ENCODE results near the gene EFCAB9.
"Not testable (repeated sequence)": the region's sequence is repeated elsewhere in the genome, so short reads cannot be mapped to it uniquely, and the experiment has no call there.

EFCAB9 gene

GRCh38 chr5:172205984-172206383 lies 12.0 kb downstream of the EFCAB9 start:
- not testable (repeated sequence) for H3K56ac ChIP-seq (ENCODE audit: low read length); H3K36me3 ChIP-seq (ENCODE audit: control insufficient read depth, insufficient read depth, low read length); H3K4me2 ChIP-seq (ENCODE audit: low read length); H3K79me2 ChIP-seq (ENCODE audit: control insufficient read depth, insufficient read depth, low read length); H3K9ac ChIP-seq (ENCODE audit: low read length); H3K4ac ChIP-seq (ENCODE audit: low read depth, low read length); H3K4me1 ChIP-seq (ENCODE audit: control insufficient read depth, low read depth, low read length); H3K27ac ChIP-seq (ENCODE audit: low read depth, low read length); H4K5ac ChIP-seq (ENCODE audit: low read length); H4K8ac ChIP-seq (ENCODE audit: low read depth, low read length); H3K23ac ChIP-seq (ENCODE audit: low read length); H2BK5ac ChIP-seq (ENCODE audit: low read length); H2BK120ac ChIP-seq (ENCODE audit: low read depth, low read length); H3K18ac ChIP-seq (ENCODE audit: low read length); H3K4me3 ChIP-seq (ENCODE audit: low read length); H3K79me1 ChIP-seq (ENCODE audit: low read length); DNase-seq; H2BK15ac ChIP-seq (replicated peaks; ENCODE audit: low read depth); H2AK5ac ChIP-seq (ENCODE audit: low read length); H3K27me3 ChIP-seq (ENCODE audit: insufficient read depth, low read length, poor library complexity)
- WGBS (ENCODE audit: extremely low coverage, insufficient coverage, low lambda C conversion rate) = no CpG with 5 or more reads among the region's 11 CpGs

- Histone ChIP-seq H3K9ac (ENCODE audit: low read length) (no peak overlapping the region), H3K4ac (ENCODE audit: low read depth, low read length) (no peak overlapping the region), H4K8ac (ENCODE audit: low read depth, low read length) (no peak overlapping the region), H3K27ac (ENCODE audit: low read depth, low read length) (no peak overlapping the region), H3K18ac (ENCODE audit: low read length) (no peak overlapping the region), H2BK15ac (replicated peaks; ENCODE audit: low read depth) (no peak overlapping the region), H3K36me3 (ENCODE audit: control insufficient read depth, insufficient read depth, low read length) (peaks cover 4% of the 10 kb centered on the region), H3K27me3 (ENCODE audit: insufficient read depth, low read length, poor library complexity) (no peaks in the 10 kb centered on the region), H2AK5ac (ENCODE audit: low read length) (no peak overlapping the region), H3K56ac (ENCODE audit: low read length) (no peak overlapping the region), H3K79me1 (ENCODE audit: low read length) (peaks cover 1% of the 10 kb centered on the region), H3K4me3 (ENCODE audit: low read length) (no peak overlapping the region), H3K79me2 (ENCODE audit: control insufficient read depth, insufficient read depth, low read length) (no peaks in the 10 kb centered on the region), H3K4me1 (ENCODE audit: control insufficient read depth, low read depth, low read length) (no peaks in the 10 kb centered on the region), H3K23ac (ENCODE audit: low read length) (no peak overlapping the region), H3K4me2 (ENCODE audit: low read length) (no peak overlapping the region), H2BK120ac (ENCODE audit: low read depth, low read length) (no peak overlapping the region), H2BK5ac (ENCODE audit: low read length) (no peak overlapping the region), H4K5ac (ENCODE audit: low read length) (no peak overlapping the region)
- WGBS (ENCODE audit: extremely low coverage, insufficient coverage, low lambda C conversion rate) = no CpG with 5 or more reads among the region's 3 CpGs
- DNase-seq = no peak
These were observed 13.5 kb downstream of the EFCAB9 start for GRCh38 chr5:172207511-172207910.

- Histone ChIP-seq H3K4me2 (ENCODE audit: low read length) (no peak overlapping the region), H3K23ac (ENCODE audit: low read length) (no peak overlapping the region), H3K27me3 (ENCODE audit: insufficient read depth, low read length, poor library complexity) (no peaks in the 10 kb centered on the region), H3K36me3 (ENCODE audit: control insufficient read depth, insufficient read depth, low read length) (peaks cover 4% of the 10 kb centered on the region), H3K79me1 (ENCODE audit: low read length) (peaks cover 1% of the 10 kb centered on the region), H3K27ac (ENCODE audit: low read depth, low read length) (no peak overlapping the region), H2BK15ac (replicated peaks; ENCODE audit: low read depth) (no peak overlapping the region), H3K4ac (ENCODE audit: low read depth, low read length) (no peak overlapping the region), H4K8ac (ENCODE audit: low read depth, low read length) (no peak overlapping the region), H2BK120ac (ENCODE audit: low read depth, low read length) (no peak overlapping the region), H2BK5ac (ENCODE audit: low read length) (no peak overlapping the region), H2AK5ac (ENCODE audit: low read length) (no peak overlapping the region), H3K4me3 (ENCODE audit: low read length) (no peak overlapping the region), H3K18ac (ENCODE audit: low read length) (no peak overlapping the region), H3K4me1 (ENCODE audit: control insufficient read depth, low read depth, low read length) (no peaks in the 10 kb centered on the region), H3K9ac (ENCODE audit: low read length) (no peak overlapping the region), H3K79me2 (ENCODE audit: control insufficient read depth, insufficient read depth, low read length) (no peaks in the 10 kb centered on the region), H3K56ac (ENCODE audit: low read length) (no peak overlapping the region), H4K5ac (ENCODE audit: low read length) (no peak overlapping the region)
- no CpG with 5 or more reads among the region's 2 CpGs for WGBS (ENCODE audit: extremely low coverage, insufficient coverage, low lambda C conversion rate)
- DNase-seq = no peak
These were observed 15.7 kb downstream of the EFCAB9 start for GRCh38 chr5:172209714-172210113.

- peaks cover 4% of the 10 kb centered on the region for H3K36me3 ChIP-seq (ENCODE audit: control insufficient read depth, insufficient read depth, low read length)
- H3K56ac ChIP-seq (ENCODE audit: low read length) = no peak overlapping the region
- H2BK5ac ChIP-seq (ENCODE audit: low read length) = no peak overlapping the region
- H4K8ac ChIP-seq (ENCODE audit: low read depth, low read length) = no peak overlapping the region
- DNase-seq = no peak
- no peak overlapping the region for H4K5ac ChIP-seq (ENCODE audit: low read length)
- H3K9ac ChIP-seq (ENCODE audit: low read length) = no peak overlapping the region
- no peaks in the 10 kb centered on the region for H3K4me1 ChIP-seq (ENCODE audit: control insufficient read depth, low read depth, low read length)
- H2BK120ac ChIP-seq (ENCODE audit: low read depth, low read length) = no peak overlapping the region
- no peak overlapping the region for H2BK15ac ChIP-seq (replicated peaks; ENCODE audit: low read depth)
- H3K18ac ChIP-seq (ENCODE audit: low read length) = no peak overlapping the region
- H3K79me1 ChIP-seq (ENCODE audit: low read length) = peaks cover 8% of the 10 kb centered on the region
- no CpG with 5 or more reads among the region's 8 CpGs for WGBS (ENCODE audit: extremely low coverage, insufficient coverage, low lambda C conversion rate)
- no peak overlapping the region for H3K4ac ChIP-seq (ENCODE audit: low read depth, low read length)
- H3K4me2 ChIP-seq (ENCODE audit: low read length) = no peak overlapping the region
- H3K79me2 ChIP-seq (ENCODE audit: control insufficient read depth, insufficient read depth, low read length) = peaks cover 2% of the 10 kb centered on the region
- no peak overlapping the region for H3K23ac ChIP-seq (ENCODE audit: low read length)
- H3K27ac ChIP-seq (ENCODE audit: low read depth, low read length) = no peak overlapping the region
- no peaks in the 10 kb centered on the region for H3K27me3 ChIP-seq (ENCODE audit: insufficient read depth, low read length, poor library complexity)
- no peak overlapping the region for H2AK5ac ChIP-seq (ENCODE audit: low read length)
- H3K4me3 ChIP-seq (ENCODE audit: low read length) = no peak overlapping the region
These were observed 17.7 kb downstream of the EFCAB9 start for GRCh38 chr5:172211676-172212075.

GRCh38 chr5:172213126-172213525 lies 19.2 kb downstream of the EFCAB9 start:
- Histone ChIP-seq H3K18ac (ENCODE audit: low read length) (no peak overlapping the region), H3K23ac (ENCODE audit: low read length) (no peak overlapping the region), H2AK5ac (ENCODE audit: low read length) (no peak overlapping the region), H2BK15ac (replicated peaks; ENCODE audit: low read depth) (no peak overlapping the region), H3K56ac (ENCODE audit: low read length) (no peak overlapping the region), H3K36me3 (ENCODE audit: control insufficient read depth, insufficient read depth, low read length) (peaks cover 4% of the 10 kb centered on the region), H4K8ac (ENCODE audit: low read depth, low read length) (no peak overlapping the region), H3K79me1 (ENCODE audit: low read length) (peaks cover 8% of the 10 kb centered on the region), H2BK120ac (ENCODE audit: low read depth, low read length) (no peak overlapping the region), H3K27me3 (ENCODE audit: insufficient read depth, low read length, poor library complexity) (no peaks in the 10 kb centered on the region), H2BK5ac (ENCODE audit: low read length) (no peak overlapping the region), H3K4me3 (ENCODE audit: low read length) (no peak overlapping the region), H3K79me2 (ENCODE audit: control insufficient read depth, insufficient read depth, low read length) (peaks cover 6% of the 10 kb centered on the region), H3K4me1 (ENCODE audit: control insufficient read depth, low read depth, low read length) (no peaks in the 10 kb centered on the region), H3K4me2 (ENCODE audit: low read length) (no peak overlapping the region), H4K5ac (ENCODE audit: low read length) (no peak overlapping the region), H3K4ac (ENCODE audit: low read depth, low read length) (no peak overlapping the region), H3K27ac (ENCODE audit: low read depth, low read length) (no peak overlapping the region), H3K9ac (ENCODE audit: low read length) (no peak overlapping the region)
- WGBS (ENCODE audit: extremely low coverage, insufficient coverage, low lambda C conversion rate) = no CpG with 5 or more reads among the region's 4 CpGs
- DNase-seq = no peak

GRCh38 chr5:172216345-172216744 lies 22.4 kb downstream of the EFCAB9 start:
- Histone ChIP-seq H3K23ac (ENCODE audit: low read length) (no peak overlapping the region), H3K4me2 (ENCODE audit: low read length) (no peak overlapping the region), H4K8ac (ENCODE audit: low read depth, low read length) (no peak overlapping the region), H3K27me3 (ENCODE audit: insufficient read depth, low read length, poor library complexity) (no peaks in the 10 kb centered on the region), H3K36me3 (ENCODE audit: control insufficient read depth, insufficient read depth, low read length) (peaks cover 2% of the 10 kb centered on the region), H3K9ac (ENCODE audit: low read length) (no peak overlapping the region), H3K18ac (ENCODE audit: low read length) (no peak overlapping the region), H2BK120ac (ENCODE audit: low read depth, low read length) (no peak overlapping the region), H3K4ac (ENCODE audit: low read depth, low read length) (no peak overlapping the region), H2AK5ac (ENCODE audit: low read length) (no peak overlapping the region), H4K5ac (ENCODE audit: low read length) (no peak overlapping the region), H3K79me2 (ENCODE audit: control insufficient read depth, insufficient read depth, low read length) (peaks cover 6% of the 10 kb centered on the region), H2BK15ac (replicated peaks; ENCODE audit: low read depth) (no peak overlapping the region), H3K4me3 (ENCODE audit: low read length) (no peak overlapping the region), H3K4me1 (ENCODE audit: control insufficient read depth, low read depth, low read length) (no peaks in the 10 kb centered on the region), H3K79me1 (ENCODE audit: low read length) (peaks cover 8% of the 10 kb centered on the region), H3K27ac (ENCODE audit: low read depth, low read length) (no peak overlapping the region), H3K56ac (ENCODE audit: low read length) (no peak overlapping the region), H2BK5ac (ENCODE audit: low read length) (no peak overlapping the region)
- no CpG with 5 or more reads among the region's 3 CpGs for WGBS (ENCODE audit: extremely low coverage, insufficient coverage, low lambda C conversion rate)
- no peak for DNase-seq

Measured in mesendoderm (in vitro differentiated cells).